ENCODE results near the gene ACER3.

ACER3 gene

DNA sequence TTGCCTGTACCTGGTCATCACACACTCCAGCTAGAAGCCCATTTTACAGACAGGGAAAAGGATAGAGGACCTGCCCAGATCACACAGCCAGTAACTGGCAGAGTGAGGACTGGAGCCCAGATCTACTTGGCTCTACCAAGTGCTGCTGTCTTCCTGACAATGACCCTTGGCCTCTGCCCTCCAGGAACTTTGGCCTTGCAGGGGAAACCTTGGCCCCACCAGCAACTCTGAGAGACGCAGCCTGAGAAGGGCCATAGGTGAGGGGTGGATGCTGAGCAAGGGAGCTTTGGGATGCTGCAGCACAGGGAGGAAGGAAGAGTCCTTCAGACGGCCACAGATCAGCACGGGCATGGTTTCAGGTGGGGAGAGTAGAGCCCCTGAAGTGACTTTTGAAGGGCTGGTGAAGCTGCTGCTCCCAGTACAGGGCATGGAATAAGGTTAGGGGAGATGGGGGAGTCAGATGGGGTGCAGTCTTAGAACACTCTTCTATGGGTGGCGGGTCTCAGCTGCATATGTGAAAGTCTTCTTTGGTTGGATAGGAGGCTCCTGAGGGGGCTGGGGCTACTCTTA lies 204.0 kb downstream of the ACER3 start:
- no peak for DNase-seq

DNA sequence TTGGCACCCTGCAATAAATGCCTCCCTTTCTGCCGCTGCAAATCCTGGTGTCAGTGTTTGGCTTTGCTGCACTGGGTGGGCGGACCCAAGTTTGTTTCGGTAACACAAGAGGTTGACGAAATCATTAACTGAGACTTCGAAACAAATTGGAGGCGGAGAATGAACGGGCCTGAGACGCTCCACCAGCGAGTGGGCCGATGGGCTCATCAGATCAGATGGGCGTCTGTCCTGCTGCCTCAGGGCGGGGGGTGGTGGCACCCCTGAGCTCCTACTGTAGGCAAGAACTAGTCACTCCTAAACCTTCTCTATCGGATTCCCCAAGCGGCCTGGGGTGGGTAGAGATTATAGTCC lies 205.1 kb downstream of the ACER3 start:
- DNase-seq, result no peak

DNA sequence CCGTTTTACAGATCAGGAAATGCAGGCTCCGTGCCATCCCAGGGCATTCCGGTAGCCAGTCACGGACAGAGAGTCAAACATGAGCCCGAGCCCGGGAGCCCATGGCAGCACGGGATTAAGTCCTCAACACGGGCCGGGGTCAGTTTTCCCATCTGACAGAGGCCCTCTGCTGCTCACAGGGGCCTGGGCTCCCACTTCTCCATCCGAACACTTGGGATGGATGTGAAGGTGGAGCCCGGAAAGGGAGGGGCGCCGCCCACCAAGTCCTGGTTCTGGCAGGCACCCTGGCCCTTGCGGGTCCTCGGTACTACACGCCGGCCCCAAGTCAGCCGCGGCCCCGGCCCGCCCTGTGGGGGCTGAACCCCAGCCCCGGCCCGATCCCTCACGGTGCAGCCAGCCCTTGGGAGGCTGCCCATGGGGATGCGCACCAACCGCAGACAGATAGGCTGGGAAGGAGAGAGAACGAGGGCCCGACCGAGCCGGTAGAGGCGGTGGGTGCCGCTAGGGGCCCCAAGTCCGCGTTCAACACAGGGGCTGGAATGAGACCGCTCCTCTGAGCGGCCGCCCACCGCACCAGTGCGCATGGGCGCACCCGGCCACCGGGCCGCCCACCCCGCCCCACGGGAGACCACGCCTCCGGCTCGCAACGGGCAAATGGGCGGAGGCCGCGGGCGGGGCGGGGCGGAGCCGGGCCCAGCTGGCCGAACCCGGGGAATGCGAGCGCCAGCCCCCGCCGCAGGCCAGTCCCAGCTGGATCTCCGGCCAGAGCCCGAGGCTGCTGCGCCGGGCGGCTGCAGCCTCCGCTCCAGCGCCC lies 205.7 kb downstream of the ACER3 start, which contains the start of gene CAPN5:
Gene CAPN5 (plus strand): TSS at position 743 of the 814 bp plus-strand sequence. CDS start 17,916 bp downstream, outside the sequence.
- DNase-seq, result peak; percentile 88

DNA sequence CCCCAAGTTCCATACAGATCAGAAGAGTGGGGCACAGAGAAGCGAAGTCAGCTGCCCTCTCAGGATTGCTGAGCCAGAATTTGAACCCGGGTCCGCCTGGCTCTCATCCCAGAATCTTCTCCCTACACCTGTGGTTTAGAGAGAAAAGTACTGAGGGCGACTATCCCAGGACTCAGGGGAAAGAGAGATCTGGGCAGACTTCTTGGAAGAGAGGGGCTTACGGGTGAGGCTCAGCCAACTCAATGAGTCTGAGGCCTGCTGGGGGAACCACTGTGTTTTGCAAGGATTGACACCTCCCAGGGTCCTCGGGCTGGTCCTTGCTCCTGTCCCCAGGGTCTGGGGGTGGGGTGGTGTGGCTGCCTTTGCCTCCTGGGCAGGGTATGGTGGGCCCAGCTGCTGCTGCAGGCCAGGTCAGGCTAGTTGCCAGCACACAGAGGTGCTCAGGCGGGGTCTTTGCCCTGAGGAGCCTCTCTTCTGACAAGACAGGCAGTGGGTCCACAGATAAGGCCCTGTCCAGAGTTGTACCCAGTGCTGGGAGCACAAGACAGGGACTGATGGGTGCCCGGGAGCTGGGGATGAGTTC lies 207.2 kb downstream of the ACER3 start:
- no peak for DNase-seq

DNA sequence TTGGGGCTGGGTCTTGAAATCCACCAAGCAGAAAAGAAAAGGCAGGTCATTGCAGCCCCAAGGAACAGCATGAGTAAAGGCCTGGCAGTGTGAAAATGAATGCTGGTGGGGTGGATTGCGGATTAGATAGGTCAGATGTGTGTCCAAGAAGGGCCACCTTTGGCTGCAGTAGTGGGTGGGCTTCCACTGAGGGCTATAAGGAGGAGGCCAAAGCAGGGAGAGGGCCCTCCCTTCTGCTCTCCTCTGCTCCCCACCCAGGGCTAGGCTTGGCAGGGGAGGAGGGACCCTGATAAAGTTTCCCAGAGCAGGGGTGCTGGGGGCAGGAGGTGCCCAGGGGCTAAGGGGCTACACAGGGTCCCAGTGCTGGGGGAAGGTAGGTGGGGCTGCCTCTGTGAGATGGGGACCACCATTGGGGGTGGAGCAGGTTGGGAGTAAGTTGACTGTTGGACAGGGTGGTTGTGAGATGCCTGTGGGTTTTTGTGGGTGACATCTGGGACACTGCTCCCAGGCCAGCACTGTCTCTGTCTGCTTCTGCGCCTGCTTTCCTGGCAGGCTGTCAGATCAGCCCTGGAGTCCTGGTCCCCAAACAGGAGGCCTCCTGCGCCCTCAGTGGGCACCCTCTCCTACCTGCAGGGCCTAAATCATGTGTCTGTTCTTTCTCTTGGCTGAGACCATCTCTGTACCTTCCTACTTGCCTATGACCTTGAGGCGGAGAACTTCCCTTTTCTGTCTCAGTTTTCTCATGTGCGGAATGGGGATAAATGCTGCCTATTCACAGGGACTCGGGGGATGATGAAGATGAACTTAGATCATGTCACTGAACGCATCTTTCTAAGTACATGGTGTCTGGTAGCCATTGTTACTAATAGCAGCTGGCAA lies 208.0 kb downstream of the ACER3 start:
- DNase-seq, result no peak

DNA sequence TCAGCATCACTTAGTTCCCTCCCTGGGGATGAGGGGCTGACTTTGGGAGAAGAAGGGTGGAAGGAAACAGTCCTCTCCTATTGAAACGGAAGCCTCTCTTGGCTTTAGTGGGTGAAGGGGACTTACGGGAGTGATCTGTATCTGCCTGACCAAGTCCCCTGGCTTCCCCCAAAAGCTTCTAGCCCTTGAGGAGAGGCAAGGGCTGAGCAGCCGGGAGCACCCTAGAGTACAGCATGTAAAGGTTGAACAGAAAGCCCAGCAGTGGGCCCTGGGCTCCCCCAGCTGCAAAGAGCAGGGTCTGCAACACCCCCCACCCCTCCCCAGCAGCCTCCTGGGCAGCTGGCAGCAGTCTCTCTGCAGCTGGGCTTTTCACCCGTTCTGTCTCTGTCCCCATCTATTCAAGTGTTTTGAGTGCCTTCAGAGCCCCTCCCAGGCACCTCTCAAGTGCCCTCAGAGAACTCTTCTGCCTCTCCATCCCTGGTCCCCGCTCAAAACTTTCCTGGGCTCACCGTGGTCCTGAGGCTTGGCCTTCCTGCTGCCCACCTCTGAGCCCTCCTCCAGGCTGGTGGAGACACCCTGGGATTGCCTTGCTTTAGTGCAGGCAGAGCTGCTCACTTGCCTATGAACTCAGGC lies 208.7 kb downstream of the ACER3 start:
- DNase-seq, result no peak

DNA sequence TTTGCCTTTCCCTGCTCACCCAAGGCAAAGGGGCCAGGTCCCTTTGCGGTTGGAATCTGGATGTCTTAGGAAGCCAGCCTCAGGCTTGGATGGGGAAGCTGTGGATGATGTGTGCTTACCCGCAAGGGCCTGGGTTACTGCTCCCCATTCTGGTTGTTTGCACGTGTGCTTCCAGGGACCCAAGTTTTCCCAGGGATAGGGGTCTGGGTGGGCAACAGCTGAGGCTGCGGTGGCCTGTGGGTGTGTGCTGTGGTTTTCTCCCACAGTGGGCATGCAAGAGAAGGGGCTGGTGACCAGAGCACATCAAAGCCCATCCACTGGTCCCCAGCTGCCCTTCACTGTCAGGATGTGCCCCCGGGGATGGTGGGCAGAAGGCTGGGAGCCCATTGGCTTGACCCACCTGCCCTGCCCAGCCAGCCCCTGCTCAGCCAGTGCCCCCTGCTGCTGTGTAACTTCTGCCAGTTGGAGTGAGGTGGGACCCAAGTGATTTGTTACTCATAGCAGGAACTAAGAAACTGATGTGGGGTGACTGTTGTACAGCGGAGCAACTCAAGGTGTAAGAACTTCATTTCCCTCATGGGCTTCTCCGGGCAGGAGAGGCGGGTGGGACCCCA lies 209.4 kb downstream of the ACER3 start:
- DNase-seq, result no peak

DNA sequence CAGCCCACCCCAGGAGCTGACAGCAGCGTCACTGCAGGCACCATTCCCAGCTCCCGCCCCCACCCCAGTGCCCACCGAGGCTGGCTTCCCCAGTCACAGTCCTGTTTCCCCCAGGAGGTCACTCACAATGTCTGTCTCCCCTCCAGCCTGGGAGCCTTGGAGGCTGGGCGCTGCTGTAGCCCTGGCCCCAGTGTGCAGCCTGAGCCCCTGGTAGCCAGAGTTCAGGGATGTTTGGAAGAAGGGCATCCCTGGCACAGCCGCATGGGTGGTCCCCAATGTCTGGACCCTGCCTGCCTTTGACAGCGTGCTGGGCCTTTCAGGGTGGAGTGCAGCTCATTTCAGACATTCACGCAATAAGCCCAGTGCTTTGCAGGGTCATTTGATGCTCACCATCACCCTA lies 210.4 kb downstream of the ACER3 start:
- DNase-seq, result no peak

DNA sequence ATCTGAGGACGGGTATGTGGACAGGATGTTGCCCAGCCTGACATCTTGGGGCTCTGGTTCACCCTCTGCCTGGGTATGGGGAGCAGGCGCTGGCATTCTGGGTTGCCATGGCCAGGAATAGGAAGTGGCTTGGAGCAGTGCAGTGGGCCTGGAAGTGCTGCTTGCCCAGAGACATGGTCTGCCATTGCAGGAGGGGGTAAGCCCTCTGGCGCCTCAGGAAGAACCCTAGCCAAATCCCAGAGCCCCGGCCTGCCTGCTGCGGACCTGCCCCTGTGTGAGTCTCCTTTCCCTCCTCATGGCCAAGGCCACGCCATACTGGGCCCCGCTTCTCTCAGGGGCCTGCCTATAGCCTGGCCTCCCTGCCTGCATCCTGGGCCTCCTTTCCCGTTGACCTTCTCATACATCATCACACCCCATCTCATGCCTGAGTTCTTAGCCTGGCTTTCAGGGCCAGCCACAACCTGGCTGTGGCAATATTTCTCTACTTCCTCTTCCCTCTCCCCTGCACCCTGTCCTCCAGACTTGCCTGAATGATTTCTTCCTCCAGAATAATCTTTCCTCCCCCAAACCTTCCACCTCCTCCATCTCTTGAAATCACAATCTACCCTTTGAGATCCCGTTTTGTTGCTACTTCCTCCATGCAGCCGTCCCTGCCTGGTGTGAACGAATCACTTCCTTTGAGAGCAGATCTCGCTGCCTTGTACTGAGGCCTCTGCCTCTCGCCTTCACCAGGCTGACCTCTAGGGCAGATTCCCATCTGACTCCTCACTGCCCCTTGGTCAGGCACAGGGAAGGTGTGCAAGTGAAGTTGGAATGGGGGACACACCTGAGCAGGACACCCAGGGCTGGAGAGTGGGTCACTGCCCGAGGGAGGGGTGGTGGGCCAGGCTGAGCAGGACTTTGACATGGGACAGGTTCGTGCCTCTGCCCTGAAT lies 211.2 kb downstream of the ACER3 start:
- no peak for DNase-seq

DNA sequence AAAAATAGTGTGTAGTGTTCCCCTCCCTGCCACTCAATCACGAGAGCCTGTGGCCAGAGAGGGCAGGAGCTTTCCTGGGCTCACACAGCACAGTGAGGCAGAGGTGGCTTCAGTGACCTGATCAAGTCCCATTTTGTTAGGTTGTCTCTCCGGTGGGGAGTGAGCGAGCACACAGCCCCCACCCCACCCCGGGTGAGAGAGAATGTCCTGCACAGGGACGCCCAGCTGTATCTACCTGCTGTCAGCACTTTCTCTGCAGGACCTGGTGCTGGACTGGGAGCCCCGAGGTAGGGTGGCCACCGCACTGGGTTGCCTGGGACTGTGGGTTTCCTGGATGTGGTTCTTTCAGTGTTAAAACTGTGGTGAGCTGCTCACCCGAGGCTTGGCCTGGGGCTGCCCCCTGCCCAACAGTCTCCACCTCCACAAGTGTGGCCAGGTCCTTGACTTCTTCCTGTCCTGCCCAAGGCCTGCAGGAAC lies 212.2 kb downstream of the ACER3 start:
- no peak for DNase-seq

DNA sequence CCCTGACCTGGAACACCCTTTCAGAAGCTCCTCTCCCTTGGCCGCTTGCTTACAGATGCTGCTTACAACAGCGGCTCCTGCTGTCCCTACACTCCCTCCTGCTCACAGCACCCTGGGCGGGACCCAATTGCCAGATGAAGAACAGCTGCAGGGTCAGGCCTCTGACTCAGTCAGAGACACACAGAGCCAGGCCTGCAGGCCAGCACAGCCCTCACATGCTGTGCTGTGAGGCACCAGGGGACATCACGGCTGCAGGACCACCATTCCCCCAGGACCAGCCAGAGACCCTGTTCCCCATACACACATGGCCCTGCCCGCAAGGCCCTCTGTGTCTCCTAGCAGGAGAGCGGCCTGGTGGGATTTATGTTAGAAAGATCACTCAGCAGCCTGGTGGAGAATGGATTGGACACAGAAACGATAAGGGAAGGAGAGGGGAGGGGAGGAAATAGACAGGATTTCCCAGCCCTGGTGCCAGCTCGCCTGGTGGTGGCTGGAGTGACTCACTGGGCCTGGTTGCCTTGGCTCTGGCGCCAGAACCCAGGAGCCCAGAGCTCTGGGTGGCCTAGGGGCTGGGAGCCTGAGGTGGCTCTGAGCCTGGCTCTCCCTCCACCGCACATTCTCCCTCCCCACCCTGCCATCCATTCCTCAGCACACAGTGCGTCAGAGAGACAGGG lies 212.7 kb downstream of the ACER3 start:
- no peak for DNase-seq

DNA sequence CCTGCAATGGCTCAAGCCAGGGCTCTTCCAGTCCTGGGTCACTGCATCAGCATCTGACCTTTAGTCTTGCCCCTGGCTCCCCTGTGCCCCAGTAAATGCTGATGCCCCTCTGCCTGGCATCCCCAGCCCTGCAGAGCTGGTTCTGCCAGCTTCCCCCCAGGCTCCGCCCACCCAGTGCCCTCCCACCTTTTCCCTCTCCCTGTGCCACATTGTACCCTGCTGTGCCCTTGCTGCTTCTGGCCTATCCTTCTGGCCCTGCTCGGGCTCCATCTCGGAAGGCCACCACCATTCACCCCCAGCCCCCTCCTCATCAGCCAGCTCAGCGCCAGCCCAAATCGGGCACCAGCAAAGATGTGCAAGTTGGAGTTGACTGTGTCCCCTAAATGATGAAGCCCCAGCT lies 213.5 kb downstream of the ACER3 start:
- DNase-seq, result no peak

DNA sequence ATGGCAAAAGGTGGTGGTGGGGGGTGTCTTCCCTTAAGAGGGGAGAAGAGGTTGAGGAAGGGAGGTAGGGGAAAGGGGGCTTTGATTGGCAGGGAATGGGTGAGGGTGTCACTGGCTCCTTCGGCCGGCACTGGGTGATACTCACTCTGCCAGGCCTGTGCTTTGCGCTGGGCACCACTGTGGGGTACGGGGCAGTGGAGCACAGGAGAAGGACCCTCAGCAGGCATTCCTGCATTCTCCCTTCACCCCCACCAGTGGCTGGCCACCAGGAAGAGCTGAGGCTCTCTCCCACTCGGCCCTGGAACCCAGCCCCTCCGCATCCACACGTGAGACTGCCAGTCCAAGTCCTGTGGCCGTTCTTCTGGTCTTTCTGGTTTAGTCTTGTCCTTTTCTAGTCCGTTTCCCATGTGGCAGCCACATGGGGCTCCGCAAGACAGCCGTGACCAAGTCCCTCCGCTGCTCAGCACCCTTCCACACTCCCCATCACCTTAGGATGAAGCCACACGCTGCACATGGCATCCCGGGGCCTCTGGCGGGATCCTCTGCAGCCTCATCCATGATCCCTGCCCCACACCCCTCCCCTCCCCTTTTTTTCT lies 214.0 kb downstream of the ACER3 start:
- DNase-seq, result no peak

DNA sequence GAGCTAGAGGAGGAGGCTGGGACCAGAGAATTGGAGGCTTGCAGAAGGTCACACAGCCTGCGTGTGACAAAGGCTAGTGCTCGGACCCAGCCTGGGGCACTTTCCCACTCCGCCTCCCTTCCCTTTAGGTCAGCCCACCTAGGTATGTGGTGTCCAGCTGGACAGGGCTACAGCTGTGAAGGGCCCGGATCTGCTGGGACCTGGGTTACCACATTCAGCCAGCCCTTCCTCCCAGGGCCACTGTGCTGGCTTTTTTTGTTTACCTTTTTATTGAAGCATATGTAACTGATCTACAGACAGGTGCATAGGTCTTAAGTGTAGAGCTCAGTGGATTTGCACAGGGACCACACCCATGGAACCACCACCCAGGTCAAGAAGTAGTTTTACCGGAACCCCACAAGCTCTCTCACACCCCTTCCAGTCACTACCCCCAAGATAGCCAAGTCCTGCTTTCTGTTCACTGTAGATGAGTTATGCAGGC lies 214.7 kb downstream of the ACER3 start:
- DNase-seq, result no peak
